ENCODE data around the gene SLC25A39. TPM values are rescaled to one million over a fixed set of nuclear protein-coding genes. Genes with fewer than 3 reads are reported as not detected.

The SLC25A39 gene
- total and polyA plus RNA-seq, 2 donors (not counting 1 experiment from before 2014, with no cell fraction given): 35.3 to 70.2 TPM

GRCh38 chr17:44327715-44328449, 3.3 kb upstream of the SLC25A39 start:
- Histone ChIP-seq H2AFZ (ENCODE audit: low read length) (no peak overlapping the region), H3K4me1 (ENCODE audit: control insufficient read depth, extremely low read depth, insufficient read depth, low read length) (peaks cover 2% of the 10 kb centered on the region), H3K36me3 (ENCODE audit: control insufficient read depth, insufficient read depth, low read length) (no peaks in the 10 kb centered on the region), H3K27ac (ENCODE audit: insufficient read depth, low read length) (no peak overlapping the region), H3K27me3 (ENCODE audit: control insufficient read depth, insufficient read depth, low read length) (no peaks in the 10 kb centered on the region), H3K79me2 (ENCODE audit: control insufficient read depth, insufficient read depth, low read length) (peaks cover 6% of the 10 kb centered on the region), H4K20me1 (ENCODE audit: control insufficient read depth, extremely low read depth, insufficient read depth, low read length) (no peaks in the 10 kb centered on the region), H3K9ac (ENCODE audit: insufficient read depth, low read length) (no peak overlapping the region), H3K9me3 (ENCODE audit: control insufficient read depth, insufficient read depth, low read depth, low read length) (no peaks in the 10 kb centered on the region), H3K4me3 (replicated peaks in 1 of 4; ENCODE audit: control extremely low read depth in 1 of 4, insufficient read depth in 1 of 4, low read depth in 3 of 4, low read length in 4 of 4) (no peak overlapping the region), H3K4me2 (ENCODE audit: extremely low read depth, insufficient read depth, low read length) (no peak overlapping the region)
- TF ChIP-seq EZH2 (IDR thresholded peaks at IDR 0.05; ENCODE audit: low read length, missing control alignments) (no peak), CTCF (conservative IDR thresholded peaks at IDR 0.05 in 1 of 2, IDR thresholded peaks at IDR 0.05 in 1 of 2; ENCODE audit: low read depth in 1 of 2, low read length in 2 of 2) (no peak)
- no peak for DNase-seq (ENCODE audit: low read depth in 2 of 2)

DNA sequence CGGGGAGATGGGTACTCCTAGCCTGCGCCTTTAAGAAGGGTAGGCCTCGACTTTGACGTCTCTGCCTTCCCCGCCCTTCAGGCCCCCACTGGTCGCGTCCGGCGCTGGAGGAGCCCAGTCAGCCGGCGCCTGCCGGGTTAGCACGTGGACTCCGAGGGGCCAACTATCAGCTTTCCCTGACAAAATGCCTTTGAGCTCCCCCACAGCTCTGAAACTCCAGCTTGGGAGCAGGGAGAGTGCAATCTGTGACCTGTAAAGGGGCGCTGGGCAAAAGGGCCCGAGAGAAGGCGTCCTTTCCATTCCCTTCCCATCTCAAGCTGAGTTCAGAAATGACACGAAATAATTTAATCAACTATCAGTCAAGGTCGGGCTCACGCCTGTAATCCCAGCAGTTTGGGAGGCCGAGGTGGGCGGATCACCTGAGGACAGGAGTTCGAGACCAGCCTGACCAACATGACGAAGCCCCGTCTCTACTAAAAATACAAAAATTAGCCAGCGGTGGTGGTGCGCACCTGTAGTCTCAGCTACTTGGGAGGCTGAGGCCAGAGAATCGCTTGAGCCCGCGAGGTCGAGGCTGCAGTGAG, 2.3 kb upstream of the SLC25A39 start:
- Histone ChIP-seq H3K27ac (ENCODE audit: insufficient read depth, low read length) (peak overlapping the region; percentile 23), H3K27me3 (ENCODE audit: control insufficient read depth, insufficient read depth, low read length) (no peaks in the 10 kb centered on the region), H3K9ac (ENCODE audit: insufficient read depth, low read length) (no peak overlapping the region), H3K79me2 (ENCODE audit: control insufficient read depth, insufficient read depth, low read length) (peaks cover 6% of the 10 kb centered on the region), H3K4me3 (replicated peaks in 1 of 4; ENCODE audit: control extremely low read depth in 1 of 4, insufficient read depth in 1 of 4, low read depth in 3 of 4, low read length in 4 of 4) (no peak overlapping the region), H4K20me1 (ENCODE audit: control insufficient read depth, extremely low read depth, insufficient read depth, low read length) (no peaks in the 10 kb centered on the region), H3K4me1 (ENCODE audit: control insufficient read depth, extremely low read depth, insufficient read depth, low read length) (peaks cover 2% of the 10 kb centered on the region), H3K4me2 (ENCODE audit: extremely low read depth, insufficient read depth, low read length) (peak overlapping the region; percentile 44), H2AFZ (ENCODE audit: low read length) (no peak overlapping the region), H3K36me3 (ENCODE audit: control insufficient read depth, insufficient read depth, low read length) (no peaks in the 10 kb centered on the region), H3K9me3 (ENCODE audit: control insufficient read depth, insufficient read depth, low read depth, low read length) (no peaks in the 10 kb centered on the region)
- peak; percentile 97 to 98 for DNase-seq (ENCODE audit: low read depth in 2 of 2)
- TF ChIP-seq EZH2 (IDR thresholded peaks at IDR 0.05; ENCODE audit: low read length, missing control alignments): no peak
- TF ChIP-seq CTCF (conservative IDR thresholded peaks at IDR 0.05 in 1 of 2, IDR thresholded peaks at IDR 0.05 in 1 of 2; ENCODE audit: low read depth in 1 of 2, low read length in 2 of 2): no peak

DNA sequence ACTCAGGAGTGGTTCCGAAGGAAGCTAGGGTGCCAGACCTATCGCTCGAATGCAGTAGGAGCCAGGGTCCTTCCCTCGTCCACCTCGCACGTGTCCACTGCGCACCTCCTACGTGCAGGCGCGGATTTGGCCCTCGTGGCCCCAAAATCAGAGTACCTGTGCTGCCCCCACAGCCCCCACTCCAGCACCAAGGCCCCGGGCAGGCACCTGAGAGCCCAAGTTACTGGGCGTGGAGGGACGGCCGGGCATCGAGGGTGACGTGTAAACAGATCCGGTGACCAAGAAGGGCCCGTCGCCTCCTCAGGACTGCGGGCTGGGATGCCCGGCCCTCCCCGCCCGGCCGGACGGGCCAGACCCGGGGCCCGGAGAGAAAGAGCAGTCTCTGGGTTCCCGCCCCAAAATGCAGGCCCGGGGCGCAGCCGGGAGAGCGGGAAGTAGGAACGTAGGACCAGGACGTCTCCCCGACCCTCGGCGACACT, 492 bp downstream of the SLC25A39 start:
- Histone ChIP-seq H3K4me1 (ENCODE audit: control insufficient read depth, extremely low read depth, insufficient read depth, low read length) (peaks cover 2% of the 10 kb centered on the region), H3K4me2 (ENCODE audit: extremely low read depth, insufficient read depth, low read length) (peak overlapping the region; percentile 98), H3K27ac (ENCODE audit: insufficient read depth, low read length) (peak overlapping the region; percentile 71), H3K27me3 (ENCODE audit: control insufficient read depth, insufficient read depth, low read length) (no peaks in the 10 kb centered on the region), H4K20me1 (ENCODE audit: control insufficient read depth, extremely low read depth, insufficient read depth, low read length) (no peaks in the 10 kb centered on the region), H3K36me3 (ENCODE audit: control insufficient read depth, insufficient read depth, low read length) (peaks cover 7% of the 10 kb centered on the region), H2AFZ (ENCODE audit: low read length) (peak overlapping the region; percentile 55), H3K4me3 (replicated peaks in 1 of 4; ENCODE audit: control extremely low read depth in 1 of 4, insufficient read depth in 1 of 4, low read depth in 3 of 4, low read length in 4 of 4) (peak overlapping the region; percentile 70 to 82 (median 79)), H3K9ac (ENCODE audit: insufficient read depth, low read length) (peak overlapping the region; percentile 73), H3K9me3 (ENCODE audit: control insufficient read depth, insufficient read depth, low read depth, low read length) (no peaks in the 10 kb centered on the region), H3K79me2 (ENCODE audit: control insufficient read depth, insufficient read depth, low read length) (peaks cover 6% of the 10 kb centered on the region)
- DNase-seq (ENCODE audit: low read depth in 2 of 2): peak in 1 of 2 donors; percentile 4
- TF ChIP-seq CTCF (conservative IDR thresholded peaks at IDR 0.05 in 1 of 2, IDR thresholded peaks at IDR 0.05 in 1 of 2; ENCODE audit: low read depth in 1 of 2, low read length in 2 of 2) (no peak), EZH2 (IDR thresholded peaks at IDR 0.05; ENCODE audit: low read length, missing control alignments) (no peak)
